ENCODE data around the gene DHX35.

Gene DHX35

GRCh38 chr20:39069976-39070375, 107.8 kb downstream of the DHX35 start:
- H3K4me3 ChIP-seq, result no peak overlapping the region
- no peaks in the 10 kb centered on the region for H3K9me3 ChIP-seq (ENCODE audit: low read depth, low read length)
- no peak for DNase-seq (ENCODE audit: low read depth, low spot score)
- no peak for TF ChIP-seq FOXP2 (optimal IDR thresholded peaks at IDR 0.05; ENCODE audit: control extremely low read depth, extremely low read length, insufficient read depth)
- no peak for TF ChIP-seq EZH2 (IDR thresholded peaks at IDR 0.05)
- no peak for TF ChIP-seq POLR2AphosphoS5 (IDR thresholded peaks at IDR 0.05; ENCODE audit: borderline replicate concordance, low read depth, low read length)
- H3K9ac ChIP-seq (ENCODE audit: insufficient read length), result no peak overlapping the region
- no peak overlapping the region for H3K27ac ChIP-seq
- H3K36me3 ChIP-seq (ENCODE audit: insufficient read depth, low read length), result no peaks in the 10 kb centered on the region

GRCh38 chr20:39070484-39071231, 108.5 kb downstream of the DHX35 start:
- H3K9me3 ChIP-seq (ENCODE audit: low read depth, low read length), result no peaks in the 10 kb centered on the region
- H3K9ac ChIP-seq (ENCODE audit: insufficient read length), result no peak overlapping the region
- no peak overlapping the region for H3K4me3 ChIP-seq
- no peak overlapping the region for H3K27ac ChIP-seq
- TF ChIP-seq EZH2 (IDR thresholded peaks at IDR 0.05) (no peak), POLR2AphosphoS5 (IDR thresholded peaks at IDR 0.05; ENCODE audit: borderline replicate concordance, low read depth, low read length) (no peak), FOXP2 (optimal IDR thresholded peaks at IDR 0.05; ENCODE audit: control extremely low read depth, extremely low read length, insufficient read depth) (no peak)
- DNase-seq (ENCODE audit: low read depth, low spot score), result no peak
- H3K36me3 ChIP-seq (ENCODE audit: insufficient read depth, low read length), result no peaks in the 10 kb centered on the region

GRCh38 chr20:39072132-39072531, 110.0 kb downstream of the DHX35 start:
- TF ChIP-seq POLR2AphosphoS5 (IDR thresholded peaks at IDR 0.05; ENCODE audit: borderline replicate concordance, low read depth, low read length), result no peak
- no peak for TF ChIP-seq FOXP2 (optimal IDR thresholded peaks at IDR 0.05; ENCODE audit: control extremely low read depth, extremely low read length, insufficient read depth)
- no peak for TF ChIP-seq EZH2 (IDR thresholded peaks at IDR 0.05)
- no peak overlapping the region for H3K4me3 ChIP-seq
- H3K27ac ChIP-seq, result no peak overlapping the region
- no peak overlapping the region for H3K9ac ChIP-seq (ENCODE audit: insufficient read length)
- DNase-seq (ENCODE audit: low read depth, low spot score), result no peak
- no peaks in the 10 kb centered on the region for H3K36me3 ChIP-seq (ENCODE audit: insufficient read depth, low read length)
- no peaks in the 10 kb centered on the region for H3K9me3 ChIP-seq (ENCODE audit: low read depth, low read length)

- no peak overlapping the region for H3K9ac ChIP-seq (ENCODE audit: insufficient read length)
- TF ChIP-seq EZH2 (IDR thresholded peaks at IDR 0.05) (no peak), POLR2AphosphoS5 (IDR thresholded peaks at IDR 0.05; ENCODE audit: borderline replicate concordance, low read depth, low read length) (no peak), FOXP2 (optimal IDR thresholded peaks at IDR 0.05; ENCODE audit: control extremely low read depth, extremely low read length, insufficient read depth) (no peak)
- no peaks in the 10 kb centered on the region for H3K9me3 ChIP-seq (ENCODE audit: low read depth, low read length)
- no peak overlapping the region for H3K27ac ChIP-seq
- no peaks in the 10 kb centered on the region for H3K36me3 ChIP-seq (ENCODE audit: insufficient read depth, low read length)
- no peak overlapping the region for H3K4me3 ChIP-seq
- no peak for DNase-seq (ENCODE audit: low read depth, low spot score)
Observed at GRCh38 chr20:39072653-39073052, 110.5 kb downstream of the DHX35 start.

- H3K36me3 ChIP-seq (ENCODE audit: insufficient read depth, low read length), result no peaks in the 10 kb centered on the region
- TF ChIP-seq FOXP2 (optimal IDR thresholded peaks at IDR 0.05; ENCODE audit: control extremely low read depth, extremely low read length, insufficient read depth) (no peak), EZH2 (IDR thresholded peaks at IDR 0.05) (no peak), POLR2AphosphoS5 (IDR thresholded peaks at IDR 0.05; ENCODE audit: borderline replicate concordance, low read depth, low read length) (no peak)
Observed at GRCh38 chr20:39075731-39076130, 113.6 kb downstream of the DHX35 start.

GRCh38 chr20:39076958-39077357, 114.8 kb downstream of the DHX35 start:
- Histone ChIP-seq H3K4me3 (no peak overlapping the region), H3K27ac (no peak overlapping the region), H3K9me3 (ENCODE audit: low read depth, low read length) (no peaks in the 10 kb centered on the region), H3K9ac (ENCODE audit: insufficient read length) (no peak overlapping the region), H3K36me3 (ENCODE audit: insufficient read depth, low read length) (no peaks in the 10 kb centered on the region)
- no peak for DNase-seq (ENCODE audit: low read depth, low spot score)
- TF ChIP-seq FOXP2 (optimal IDR thresholded peaks at IDR 0.05; ENCODE audit: control extremely low read depth, extremely low read length, insufficient read depth) (no peak), EZH2 (IDR thresholded peaks at IDR 0.05) (no peak), POLR2AphosphoS5 (IDR thresholded peaks at IDR 0.05; ENCODE audit: borderline replicate concordance, low read depth, low read length) (no peak)

More at GRCh38 chr20:39075731-39076130, 113.6 kb downstream of the DHX35 start:
- no peak overlapping the region for H3K9ac ChIP-seq (ENCODE audit: insufficient read length)
- no peak overlapping the region for H3K4me3 ChIP-seq
- H3K9me3 ChIP-seq (ENCODE audit: low read depth, low read length), result no peaks in the 10 kb centered on the region
- H3K27ac ChIP-seq, result no peak overlapping the region
- no peak for DNase-seq (ENCODE audit: low read depth, low spot score)

- DNase-seq (ENCODE audit: low read depth, low spot score), result no peak
- Histone ChIP-seq H3K9me3 (ENCODE audit: low read depth, low read length) (no peaks in the 10 kb centered on the region), H3K36me3 (ENCODE audit: insufficient read depth, low read length) (no peaks in the 10 kb centered on the region), H3K9ac (ENCODE audit: insufficient read length) (no peak overlapping the region), H3K27ac (no peak overlapping the region), H3K4me3 (no peak overlapping the region)
- TF ChIP-seq POLR2AphosphoS5 (IDR thresholded peaks at IDR 0.05; ENCODE audit: borderline replicate concordance, low read depth, low read length) (no peak), FOXP2 (optimal IDR thresholded peaks at IDR 0.05; ENCODE audit: control extremely low read depth, extremely low read length, insufficient read depth) (no peak), EZH2 (IDR thresholded peaks at IDR 0.05) (no peak)
Observed at GRCh38 chr20:39080326-39080725, 118.2 kb downstream of the DHX35 start.

GRCh38 chr20:39081255-39081654, 119.1 kb downstream of the DHX35 start:
- TF ChIP-seq FOXP2 (optimal IDR thresholded peaks at IDR 0.05; ENCODE audit: control extremely low read depth, extremely low read length, insufficient read depth), result no peak
- TF ChIP-seq POLR2AphosphoS5 (IDR thresholded peaks at IDR 0.05; ENCODE audit: borderline replicate concordance, low read depth, low read length), result no peak
- no peak for TF ChIP-seq EZH2 (IDR thresholded peaks at IDR 0.05)
- no peaks in the 10 kb centered on the region for H3K36me3 ChIP-seq (ENCODE audit: insufficient read depth, low read length)

More at GRCh38 chr20:39081255-39081654, 119.1 kb downstream of the DHX35 start:
- H3K4me3 ChIP-seq, result no peak overlapping the region
- DNase-seq (ENCODE audit: low read depth, low spot score), result peak; percentile 42
- no peak overlapping the region for H3K27ac ChIP-seq
- no peaks in the 10 kb centered on the region for H3K9me3 ChIP-seq (ENCODE audit: low read depth, low read length)
- H3K9ac ChIP-seq (ENCODE audit: insufficient read length), result no peak overlapping the region

Measured in SK-N-MC (cell line).